Embryonic facial prominence (tissue), 1 donor: ENCODE data around the gene BCR.

Experiments used
- DNase-seq: peaks from one replicate; pipeline ENCODE4 v3.0.0-alpha.2; 2016; ENCODE audit errors: extremely low spot score

Gene BCR

DNA sequence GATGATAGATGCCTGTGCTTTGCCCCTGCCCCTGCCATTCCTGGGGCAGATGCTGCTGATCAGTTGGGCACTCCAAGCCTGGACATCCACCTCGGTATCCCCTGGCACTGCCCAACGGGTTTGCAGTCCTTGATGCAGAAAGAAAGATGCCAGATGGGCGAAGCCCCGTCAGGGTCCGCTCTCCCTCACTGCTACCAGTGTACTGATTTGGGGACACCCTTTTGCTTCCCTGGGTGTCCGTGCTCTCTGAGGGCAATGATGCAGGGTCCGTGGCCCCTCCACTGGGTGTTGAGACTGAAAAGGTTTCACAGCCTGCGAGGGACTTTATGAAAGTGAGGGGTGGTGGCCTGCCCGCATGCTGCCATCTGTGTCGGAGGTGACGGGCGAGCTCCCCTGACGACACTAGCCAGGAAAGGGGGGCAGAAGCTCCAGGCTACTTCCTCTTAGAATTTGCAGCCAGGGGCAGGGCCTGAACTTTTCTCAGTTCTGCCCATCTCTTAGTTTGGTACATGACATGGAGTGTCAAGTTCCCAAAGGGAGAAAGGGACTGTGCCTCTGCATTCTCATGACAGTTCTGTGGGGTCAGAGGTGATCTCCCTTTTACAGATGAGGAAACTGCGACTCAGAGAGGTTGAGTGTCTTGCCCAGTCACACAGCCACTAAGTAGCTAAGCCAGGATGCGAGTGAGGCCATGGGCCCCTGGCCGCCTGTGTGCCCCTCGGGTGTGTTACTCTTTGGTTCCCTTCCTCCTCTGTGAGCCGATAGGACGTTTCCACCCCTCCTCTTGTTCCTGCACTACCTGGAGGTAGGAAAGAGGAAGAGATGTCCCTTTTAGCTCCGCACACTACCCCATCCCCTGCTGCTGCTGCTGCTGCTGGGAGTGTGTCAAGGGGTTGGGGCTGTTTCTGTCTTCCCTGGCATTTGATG lies 96.6 kb downstream of the BCR start:
- DNase-seq, result no peak

GRCh38 chr22:23277583-23278295 lies 97.4 kb downstream of the BCR start:
- no peak for DNase-seq

- DNase-seq, result no peak
Measured at GRCh38 chr22:23278883-23279675, 98.8 kb downstream of the BCR start.

GRCh38 chr22:23279781-23280180 lies 99.5 kb downstream of the BCR start:
- DNase-seq, result no peak

DNA sequence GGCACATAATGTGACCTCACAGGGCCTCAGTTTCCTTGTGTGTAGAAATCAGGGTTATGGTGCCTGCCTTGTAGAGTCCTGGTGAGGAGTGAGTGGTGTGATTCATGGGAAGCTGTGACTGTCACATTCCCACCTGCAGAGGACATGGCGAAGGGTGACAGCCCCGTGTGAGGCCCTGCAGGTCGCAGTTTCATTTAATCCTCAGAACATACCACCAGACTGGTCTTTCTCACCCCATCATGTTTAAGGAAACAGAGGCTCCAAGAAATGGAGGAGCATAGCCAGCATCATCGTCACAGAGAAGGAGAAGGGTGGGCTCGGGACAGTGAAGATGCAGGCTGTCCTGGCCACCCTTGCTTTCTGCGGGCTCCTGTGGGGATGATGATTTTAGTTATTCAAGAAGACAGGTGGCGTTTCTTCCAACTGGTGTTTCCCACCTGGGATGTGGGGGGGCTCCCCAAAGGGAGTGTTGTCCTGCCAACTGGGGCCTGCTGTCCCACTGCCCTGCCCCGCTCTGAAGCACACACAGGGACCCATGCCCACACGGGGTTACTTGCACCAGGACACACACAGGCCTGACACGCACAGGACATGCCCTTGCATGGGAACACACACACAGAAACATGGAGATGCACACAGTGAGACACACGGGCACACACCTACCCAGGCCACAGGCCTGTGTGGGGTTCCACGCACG lies 100.2 kb downstream of the BCR start:
- no peak for DNase-seq

DNA sequence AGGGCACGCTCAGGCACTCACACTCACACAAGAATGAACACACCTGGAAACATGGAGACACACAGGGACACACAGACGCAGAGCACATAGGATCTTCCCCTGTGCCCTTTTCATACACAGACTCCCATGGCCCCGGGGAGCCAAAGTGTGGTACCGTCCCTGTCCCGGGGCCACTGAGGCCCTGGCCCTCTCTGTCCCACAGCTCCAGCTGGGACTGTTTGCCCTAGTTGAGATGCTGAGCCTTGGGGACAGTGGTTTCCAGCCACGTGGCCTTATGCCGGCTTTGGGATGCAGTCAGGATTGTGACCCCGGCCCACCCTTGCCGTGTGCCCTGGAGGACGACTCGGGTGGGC lies 100.7 kb downstream of the BCR start:
- no peak for DNase-seq

- peak; percentile 56 for DNase-seq
Measured at GRCh38 chr22:23281406-23282088, 101.2 kb downstream of the BCR start.

DNA sequence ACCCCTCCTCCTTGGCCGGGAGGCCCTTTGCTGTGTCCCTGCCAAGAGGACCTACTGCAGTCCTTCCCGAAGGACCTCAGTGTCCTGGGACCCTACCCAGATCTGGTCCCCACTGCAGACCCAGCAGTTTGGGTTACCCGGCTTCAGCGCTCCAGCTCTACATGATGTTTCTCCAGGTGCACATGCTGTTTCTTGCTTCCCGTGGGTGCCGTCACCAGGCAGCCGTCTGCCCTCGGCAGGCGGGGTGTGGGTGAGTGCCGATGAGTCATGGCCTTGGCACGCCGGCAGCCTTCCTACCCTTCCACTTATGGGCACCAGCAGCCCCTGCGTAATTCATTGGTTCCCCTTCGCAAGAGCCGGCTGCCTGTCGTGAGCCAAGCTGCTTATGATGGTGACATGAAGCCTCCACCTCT lies 101.8 kb downstream of the BCR start:
- no peak for DNase-seq

GRCh38 chr22:23282516-23282915 lies 102.2 kb downstream of the BCR start:
- DNase-seq, result no peak

- DNase-seq, result no peak
Measured at GRCh38 chr22:23282986-23283385, 102.7 kb downstream of the BCR start.

DNA sequence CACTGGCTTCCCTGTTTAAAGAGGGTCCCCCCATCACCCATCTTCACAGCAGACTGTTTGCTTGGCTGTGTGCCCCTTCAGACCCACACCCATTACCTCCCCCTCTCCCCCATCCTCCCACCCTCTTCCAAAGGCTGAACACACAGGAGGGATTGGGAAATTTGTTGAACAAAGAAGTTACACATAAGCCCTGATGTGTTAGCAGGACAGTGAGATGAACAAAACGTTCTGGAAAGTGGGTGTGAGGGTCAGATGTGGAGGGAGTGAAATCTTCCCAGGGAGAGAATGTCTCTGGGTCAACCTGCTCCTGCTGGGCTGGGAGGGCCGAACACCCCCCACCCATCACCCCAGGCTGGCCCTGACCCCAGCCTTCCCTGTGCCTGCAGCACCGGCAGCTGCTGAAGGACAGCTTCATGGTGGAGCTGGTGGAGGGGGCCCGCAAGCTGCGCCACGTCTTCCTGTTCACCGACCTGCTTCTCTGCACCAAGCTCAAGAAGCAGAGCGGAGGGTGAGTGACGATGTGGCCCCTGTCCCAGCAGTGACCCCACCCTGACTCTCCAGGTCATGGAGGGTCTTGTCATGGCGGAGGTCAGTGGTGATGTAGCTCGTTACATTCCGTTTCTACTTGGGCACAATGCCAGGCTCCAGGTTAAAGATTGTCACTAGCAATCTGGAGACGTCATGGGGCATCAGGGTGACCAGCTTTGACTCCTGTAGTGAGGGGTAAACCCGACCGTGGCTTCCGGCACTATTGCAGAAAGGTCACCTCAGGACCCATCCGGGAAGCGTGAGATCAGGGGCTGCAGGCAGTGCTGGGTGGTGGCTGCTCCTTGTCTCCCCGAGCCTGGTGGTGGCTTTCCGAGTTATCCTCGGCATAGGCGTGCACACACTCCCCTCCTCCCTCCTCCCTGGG lies 103.5 kb downstream of the BCR start:
- DNase-seq, result no peak

GRCh38 chr22:23284504-23285033 lies 104.3 kb downstream of the BCR start:
- DNase-seq, result no peak

- no peak for DNase-seq
Measured at GRCh38 chr22:23285236-23285635, 104.9 kb downstream of the BCR start.

DNA sequence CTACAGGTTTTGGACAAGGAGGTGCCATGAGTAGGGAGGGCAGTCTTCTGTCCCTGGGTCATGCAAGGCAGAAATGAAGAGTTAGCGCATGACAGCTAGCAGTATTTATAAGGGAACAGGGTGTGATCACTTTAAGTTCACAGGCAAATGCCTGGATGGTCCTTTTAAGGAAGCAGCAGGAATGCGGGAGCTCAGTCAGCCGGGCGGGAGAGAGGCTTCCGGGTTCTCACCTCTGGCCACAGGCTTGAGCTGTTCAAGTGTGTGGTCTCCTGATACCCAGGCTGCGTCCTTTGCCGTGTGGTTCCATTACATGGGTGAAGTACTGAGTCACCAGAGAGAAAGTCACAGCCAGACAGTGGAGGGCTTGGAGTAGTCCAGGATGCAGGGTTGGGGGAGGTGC lies 105.4 kb downstream of the BCR start:
- DNase-seq, result no peak

DNA sequence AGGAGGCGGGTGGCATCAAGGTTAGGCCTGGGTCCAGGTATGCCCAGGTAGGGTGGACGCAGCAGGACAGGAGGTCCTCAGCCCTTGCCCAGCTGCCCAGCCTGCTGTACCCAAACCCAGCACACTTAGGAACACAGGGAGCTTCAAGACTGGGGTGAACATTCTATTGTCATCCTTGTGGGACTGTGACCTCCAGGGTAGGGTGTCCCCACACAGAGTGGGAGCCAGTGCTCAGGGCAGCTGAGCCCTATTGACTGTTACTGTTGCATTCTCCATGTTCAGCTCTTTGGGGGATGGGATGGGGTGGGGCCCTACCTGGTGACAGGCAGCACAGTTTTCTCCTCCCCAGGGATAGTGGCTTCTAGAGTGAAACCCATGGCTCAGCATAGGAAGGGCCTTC lies 106.0 kb downstream of the BCR start:
- no peak for DNase-seq

DNA sequence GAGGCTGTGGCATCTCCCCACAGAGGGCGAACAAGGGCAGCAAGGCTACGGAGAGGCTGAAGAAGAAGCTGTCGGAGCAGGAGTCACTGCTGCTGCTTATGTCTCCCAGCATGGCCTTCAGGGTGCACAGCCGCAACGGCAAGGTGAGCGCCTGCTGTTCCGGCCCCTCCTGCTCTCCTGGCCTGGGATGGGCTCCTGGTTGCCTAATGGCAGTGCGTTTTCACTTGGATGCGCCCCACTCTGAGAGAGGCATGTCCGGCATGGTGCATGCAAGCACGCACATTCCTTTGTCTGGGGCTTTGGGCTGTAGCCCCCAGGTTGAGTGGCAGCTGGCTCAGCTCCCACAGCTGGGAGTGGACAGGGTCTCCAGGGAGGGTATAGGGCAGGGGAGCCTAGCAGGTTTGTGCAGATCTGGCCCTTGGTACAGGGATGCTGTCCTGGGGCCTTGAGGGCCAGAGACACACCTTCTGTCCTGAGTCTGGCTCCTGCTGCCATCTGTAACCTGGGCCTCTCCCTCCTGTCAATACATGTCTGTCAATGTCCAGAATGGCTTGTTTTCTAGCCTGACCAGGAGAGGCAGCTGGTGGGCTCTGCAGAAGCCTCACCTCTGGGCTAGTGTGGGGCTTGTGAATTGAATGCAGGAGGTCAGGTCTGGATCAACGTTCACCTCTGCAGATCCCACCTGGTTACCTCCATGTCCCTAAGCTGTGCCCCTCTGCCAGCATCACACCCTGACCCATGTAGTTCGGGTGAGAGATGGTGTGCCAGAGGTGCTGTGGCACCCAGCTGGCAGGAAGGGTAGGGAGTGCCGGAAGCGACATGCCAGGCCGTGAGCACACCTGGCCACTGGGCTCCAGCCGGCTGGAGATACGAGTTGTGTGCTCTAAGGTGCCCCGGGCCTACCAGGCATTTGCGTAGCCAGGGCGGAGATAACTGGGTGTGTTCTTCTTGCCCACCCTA lies 107.1 kb downstream of the BCR start:
- DNase-seq, result no peak

DNA sequence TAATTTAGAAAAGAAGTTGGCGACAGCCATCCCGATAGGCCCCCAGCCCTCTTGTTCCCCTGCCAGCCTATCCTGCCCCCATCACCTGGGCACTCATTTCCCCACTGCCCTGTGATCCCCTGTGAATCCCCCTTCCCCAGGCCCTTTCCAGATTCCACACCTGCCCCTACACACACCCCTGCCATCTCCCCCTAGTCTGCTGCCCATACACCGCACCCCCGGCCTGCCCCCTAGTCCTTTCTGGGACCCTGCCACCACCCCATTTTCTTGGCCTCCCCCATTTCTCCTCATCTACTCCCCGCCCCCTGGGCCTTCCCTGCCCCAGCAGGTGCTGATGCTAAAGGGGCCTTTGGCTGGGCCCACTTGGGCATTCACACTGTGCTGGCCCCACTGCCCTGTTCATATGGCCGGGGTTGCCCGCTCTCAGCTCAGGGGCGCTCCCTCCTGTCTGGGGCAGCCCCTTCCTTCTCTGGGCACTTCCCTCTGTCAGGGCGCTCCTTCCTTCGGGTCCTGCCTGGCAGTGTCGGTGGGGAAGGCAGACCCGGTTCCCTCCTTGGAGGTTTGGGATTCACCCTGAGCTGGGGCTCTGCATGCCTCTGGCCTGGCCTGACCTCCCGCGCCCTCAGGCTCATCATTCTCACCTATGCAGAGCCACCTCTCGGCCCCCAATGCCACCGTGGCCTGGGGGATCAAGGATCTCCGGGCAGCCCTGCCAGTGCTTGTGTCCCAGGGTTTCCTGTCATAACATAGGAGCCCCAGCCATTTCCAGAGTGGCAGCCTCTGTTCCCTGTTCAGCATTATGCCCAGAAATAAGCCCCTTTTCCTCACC lies 108.2 kb downstream of the BCR start:
- DNase-seq, result no peak

- no peak for DNase-seq
Measured at GRCh38 chr22:23289130-23289503, 108.8 kb downstream of the BCR start.
